GM12874 (cell line): ENCODE results near the gene KIF6.

Experiments
- CTCF ChIP-seq: IDR thresholded peaks from 2 replicates; pipeline ENCODE4 v1.5.1; 2011; ENCODE audit warnings: low read depth, mild to moderate bottlenecking, control low read depth, low read length, moderate library complexity; ENCODE audit not compliant: insufficient read depth

The KIF6 gene

GRCh38 chr6:39507331-39507998 is 217.7 kb downstream of the KIF6 start:
- no peak for TF ChIP-seq CTCF

GRCh38 chr6:39499053-39499452 is 226.2 kb downstream of the KIF6 start:
- TF ChIP-seq CTCF, result no peak

DNA sequence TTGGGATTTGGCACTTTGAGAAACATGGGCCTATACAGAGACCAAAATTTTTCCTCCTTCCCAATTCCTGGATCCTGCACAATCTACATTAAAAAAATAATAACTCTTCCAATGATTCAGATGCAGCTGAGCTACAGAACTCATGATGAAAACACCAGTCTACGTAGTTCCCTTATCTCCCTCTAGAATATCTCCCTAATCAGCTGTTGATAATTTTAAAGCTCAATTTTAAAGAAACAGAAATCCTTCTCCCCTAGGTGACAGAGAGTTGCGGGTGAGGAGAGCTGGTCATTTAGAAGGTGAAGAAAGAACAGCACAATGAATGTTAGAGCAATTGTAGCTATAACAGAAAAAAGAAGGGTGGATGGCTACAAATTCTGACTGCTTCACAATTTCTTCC is 227.1 kb downstream of the KIF6 start:
- no peak for TF ChIP-seq CTCF

- TF ChIP-seq CTCF, result no peak
Measured at GRCh38 chr6:39496915-39497314, 228.3 kb downstream of the KIF6 start.

DNA sequence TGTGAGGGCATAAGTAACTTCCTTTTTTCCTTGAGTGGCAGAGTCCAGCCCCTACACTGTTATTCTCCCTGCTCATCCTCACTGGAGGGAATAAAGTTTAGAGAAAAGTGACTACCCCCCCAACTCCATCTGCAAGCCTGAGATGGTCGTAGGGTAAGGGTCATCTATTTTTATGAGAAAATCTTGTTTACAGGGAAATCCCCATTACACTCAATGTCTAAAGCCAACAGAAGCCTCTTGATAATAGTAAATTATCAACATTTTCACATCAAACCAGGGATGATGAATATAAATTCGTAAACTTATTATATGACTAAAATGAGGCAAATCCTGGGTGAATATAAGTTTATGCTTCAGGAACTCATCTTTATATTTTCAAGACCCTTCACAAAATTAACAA is 228.8 kb downstream of the KIF6 start:
- no peak for TF ChIP-seq CTCF

- no peak for TF ChIP-seq CTCF
Measured at GRCh38 chr6:39495640-39496039, 229.6 kb downstream of the KIF6 start.

- TF ChIP-seq CTCF, result no peak
Measured at GRCh38 chr6:39494998-39495397, 230.2 kb downstream of the KIF6 start.

DNA sequence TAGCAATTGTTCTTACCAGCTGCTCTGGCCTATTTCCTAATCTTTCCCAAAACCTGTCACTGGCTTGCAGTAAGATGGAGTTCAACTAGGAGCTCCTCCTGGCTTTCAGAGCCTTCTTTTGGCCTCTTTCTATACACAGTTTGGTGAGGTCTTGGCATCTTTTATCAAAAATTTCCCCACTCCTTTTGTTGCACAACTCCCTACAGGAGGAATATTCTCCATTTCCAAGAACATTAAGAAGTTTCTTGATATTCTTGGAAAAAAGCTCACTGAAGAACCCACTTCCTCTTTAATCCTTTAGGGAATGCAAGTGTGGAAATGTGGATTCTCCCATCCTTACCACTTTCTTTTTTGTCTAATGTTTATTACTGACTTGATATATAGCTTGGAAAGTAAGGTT is 231.4 kb downstream of the KIF6 start:
- no peak for TF ChIP-seq CTCF
